Parathyroid adenoma (tissue), 2 donors: ENCODE measurements around the gene DTNA.

Source experiments
- H2AFZ ChIP-seq: fragments of 300-600 bp; sonication (generic); one replicate; pipeline ENCODE4 v1.7.0; 2017; ENCODE audit warnings: antibody characterized with exemption, mild to moderate bottlenecking
- H3K27ac ChIP-seq: fragments of 300-600 bp; sonication (generic); one replicate; pipeline ENCODE4 v1.7.0; 2017
- H3K27me3 ChIP-seq: fragments of 300-600 bp; sonication (generic); one replicate; pipeline ENCODE4 v1.7.0; 2017; ENCODE audit warnings: low read length; ENCODE audit not compliant: control insufficient read depth, insufficient read depth
- H3K36me3 ChIP-seq: fragments of 300-600 bp; sonication (generic); one replicate; pipeline ENCODE4 v1.7.0; 2017; ENCODE audit warnings: low read length; ENCODE audit not compliant: control insufficient read depth, insufficient read depth
- H3K4me1 ChIP-seq: fragments of 300-600 bp; sonication (generic); one replicate; pipeline ENCODE4 v1.7.0; 2017; ENCODE audit warnings: control low read depth
- H3K4me2 ChIP-seq: fragments of 300-600 bp; sonication (generic); one replicate; pipeline ENCODE4 v1.7.0; 2017; ENCODE audit warnings: low read length
- H3K4me3 ChIP-seq: fragments of 300-600 bp; sonication (generic); one replicate; pipeline ENCODE4 v1.7.0; 2017; ENCODE audit warnings: low read depth, low read length
- H3K79me2 ChIP-seq: fragments of 300-600 bp; sonication (generic); one replicate; pipeline ENCODE4 v1.7.0; 2017; ENCODE audit warnings: control low read depth
- H3K9ac ChIP-seq: fragments of 300-600 bp; sonication (generic); one replicate; pipeline ENCODE4 v1.7.0; 2017; ENCODE audit warnings: mild to moderate bottlenecking
- H3K9me3 ChIP-seq: fragments of 300-600 bp; sonication (generic); one replicate; pipeline ENCODE4 v1.7.0; 2017; ENCODE audit warnings: low read length; ENCODE audit not compliant: control insufficient read depth
- CTCF ChIP-seq: fragments of 300-600 bp; sonication (generic); IDR thresholded peaks from one replicate; pipeline ENCODE4 v1.7.0; 2017; ENCODE audit warnings: antibody characterized with exemption, mild to moderate bottlenecking
- donor health status: primary hyperparathyroidism.

The DTNA gene

DNA sequence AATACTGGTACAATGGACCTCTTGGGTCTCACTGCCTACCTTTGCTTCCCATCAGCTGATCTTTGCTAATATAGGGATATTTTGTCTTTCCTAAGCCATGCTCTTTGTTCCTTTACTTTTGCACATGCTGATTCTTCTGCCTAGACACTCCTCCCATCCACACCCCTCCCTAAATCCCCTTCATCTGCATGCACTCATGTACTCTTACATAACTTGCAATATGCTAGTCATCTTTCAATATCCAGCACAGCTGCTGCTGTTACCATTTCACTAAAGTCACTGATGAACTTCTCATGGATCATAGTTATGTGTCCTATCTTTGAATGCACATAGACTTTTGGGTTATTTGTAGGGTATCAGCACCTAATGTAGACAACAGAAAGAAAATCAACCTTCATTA lies 18.5 kb upstream of the DTNA start:
- H3K79me2 ChIP-seq, result no peaks in the 10 kb centered on the region
- H3K27ac ChIP-seq, result no peak overlapping the region
- H3K4me1 ChIP-seq, result no peaks in the 10 kb centered on the region
- H3K9me3 ChIP-seq, result no peaks in the 10 kb centered on the region
- no peak overlapping the region for H2AFZ ChIP-seq
- TF ChIP-seq CTCF, result no peak
- H3K4me2 ChIP-seq, result no peak overlapping the region
- no peaks in the 10 kb centered on the region for H3K36me3 ChIP-seq
- no peaks in the 10 kb centered on the region for H3K27me3 ChIP-seq
- no peak overlapping the region for H3K9ac ChIP-seq
- no peak overlapping the region for H3K4me3 ChIP-seq

GRCh38 chr18:34694591-34695165 lies 15.4 kb upstream of the DTNA start:
- TF ChIP-seq CTCF, result no peak

DNA sequence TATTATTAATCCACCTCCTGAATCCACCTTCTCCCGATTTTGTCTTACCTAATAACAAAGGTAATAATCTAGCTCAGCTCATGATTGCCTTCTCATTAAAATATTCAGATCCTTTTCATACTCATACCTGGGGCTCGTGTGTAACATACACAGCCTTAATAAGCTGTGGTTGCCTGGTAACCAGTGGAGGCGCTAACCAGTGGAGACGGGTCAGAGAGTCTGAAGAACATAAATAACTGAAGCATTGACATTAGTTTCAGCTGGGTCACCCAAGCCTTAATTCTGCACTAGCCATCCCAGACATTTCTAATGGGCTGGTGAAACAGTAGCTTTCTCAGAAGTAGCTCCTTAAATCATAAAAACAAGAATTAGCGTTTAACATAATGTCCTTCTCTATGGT lies 14.8 kb upstream of the DTNA start:
- Histone ChIP-seq H3K9ac (no peak overlapping the region), H3K4me3 (no peak overlapping the region), H2AFZ (no peak overlapping the region), H3K79me2 (no peaks in the 10 kb centered on the region), H3K4me1 (no peaks in the 10 kb centered on the region), H3K4me2 (no peak overlapping the region), H3K27ac (no peak overlapping the region), H3K36me3 (no peaks in the 10 kb centered on the region), H3K9me3 (no peaks in the 10 kb centered on the region), H3K27me3 (no peaks in the 10 kb centered on the region)
- no peak for TF ChIP-seq CTCF

More at GRCh38 chr18:34694591-34695165, 15.4 kb upstream of the DTNA start:
- H2AFZ ChIP-seq, result no peak overlapping the region
- no peak overlapping the region for H3K9ac ChIP-seq
- H3K4me3 ChIP-seq, result no peak overlapping the region
- no peaks in the 10 kb centered on the region for H3K4me1 ChIP-seq
- H3K27ac ChIP-seq, result no peak overlapping the region
- H3K36me3 ChIP-seq, result no peaks in the 10 kb centered on the region
- H3K4me2 ChIP-seq, result no peak overlapping the region
- H3K79me2 ChIP-seq, result no peaks in the 10 kb centered on the region
- no peaks in the 10 kb centered on the region for H3K27me3 ChIP-seq
- no peaks in the 10 kb centered on the region for H3K9me3 ChIP-seq

GRCh38 chr18:34696671-34697070 lies 13.4 kb upstream of the DTNA start:
- Histone ChIP-seq H3K9me3 (no peaks in the 10 kb centered on the region), H3K4me2 (no peak overlapping the region), H3K27ac (no peak overlapping the region), H3K27me3 (no peaks in the 10 kb centered on the region), H3K4me3 (no peak overlapping the region), H3K9ac (no peak overlapping the region), H3K4me1 (no peaks in the 10 kb centered on the region), H3K79me2 (no peaks in the 10 kb centered on the region), H3K36me3 (no peaks in the 10 kb centered on the region), H2AFZ (no peak overlapping the region)
- no peak for TF ChIP-seq CTCF

- Histone ChIP-seq H3K79me2 (no peaks in the 10 kb centered on the region), H3K4me2 (no peak overlapping the region), H3K4me1 (no peaks in the 10 kb centered on the region), H3K27ac (no peak overlapping the region), H3K9ac (no peak overlapping the region), H3K4me3 (no peak overlapping the region), H3K36me3 (no peaks in the 10 kb centered on the region), H2AFZ (no peak overlapping the region), H3K9me3 (no peaks in the 10 kb centered on the region), H3K27me3 (no peaks in the 10 kb centered on the region)
- no peak for TF ChIP-seq CTCF
Observed at GRCh38 chr18:34697233-34697632, 12.9 kb upstream of the DTNA start.
